Measurements from ENCODE around the gene GKN1. TPM values are rescaled to one million over a fixed set of nuclear protein-coding genes. Genes with fewer than 3 reads are reported as not detected.

The GKN1 gene
- total RNA-seq, 1 experiment from 2014 or later = not detected

GRCh38 chr2:68938938-68939337 is 35.5 kb upstream of the GKN1 start:
- Mint-ChIP-seq H3K4me3 (no peak overlapping the region), H3K4me1 (peaks cover 3% of the 10 kb centered on the region; the same call in 1 of the 2 replicates), H3K36me3 (no peaks in the 10 kb centered on the region), H3K27me3 (ENCODE audit: low read depth) (peaks cover 9% of the 10 kb centered on the region; the same call in 1 of the 2 replicates), H3K9me3 (peaks cover 15% of the 10 kb centered on the region), H3K27ac (no peak overlapping the region)
- ATAC-seq (no peak), DNase-seq (ENCODE audit: low spot score) (no peak)
- ChIA-PET POLR2A (no interaction called here), CTCF (interaction anchor here (2.7 kb wide), 1 partner anchor 14 kb away, joined by 6 read pairs; no protein-coding TSS in a partner anchor)
- TF ChIP-seq E2F5 (CRISPR knock-in tag; IDR thresholded peaks at IDR 0.05) = no peak
- no peak for TF ChIP-seq RELA (CRISPR knock-in tag; IDR thresholded peaks at IDR 0.05; ENCODE audit: borderline replicate concordance)
- TF ChIP-seq JUN (CRISPR knock-in tag; IDR thresholded peaks at IDR 0.05) = no peak
- TF ChIP-seq ZBTB43 (CRISPR knock-in tag; IDR thresholded peaks at IDR 0.05) = no peak
- TF ChIP-seq ETV6 (CRISPR knock-in tag; IDR thresholded peaks at IDR 0.05) = no peak
- no peak for TF ChIP-seq CREM (CRISPR knock-in tag; IDR thresholded peaks at IDR 0.05)
- TF ChIP-seq MXD4 (CRISPR knock-in tag; IDR thresholded peaks at IDR 0.05; ENCODE audit: borderline replicate concordance) = no peak
- TF ChIP-seq ESRRA (CRISPR knock-in tag; IDR thresholded peaks at IDR 0.05; ENCODE audit: borderline replicate concordance) = no peak
- TF ChIP-seq MLX (CRISPR knock-in tag; IDR thresholded peaks at IDR 0.05) = no peak
- TF ChIP-seq GABPB1 (CRISPR knock-in tag; IDR thresholded peaks at IDR 0.05) = no peak
- no peak for TF ChIP-seq SMAD4 (CRISPR knock-in tag; IDR thresholded peaks at IDR 0.05)
- no peak for TF ChIP-seq E2F4 (CRISPR knock-in tag; IDR thresholded peaks at IDR 0.05; ENCODE audit: borderline replicate concordance, low read depth)
- TF ChIP-seq ELF4 (CRISPR knock-in tag; IDR thresholded peaks at IDR 0.05; ENCODE audit: low read depth) = no peak
- no peak for TF ChIP-seq NR3C1 (CRISPR knock-in tag; conservative IDR thresholded peaks at IDR 0.05; ENCODE audit: low read depth)
- TF ChIP-seq PREB (CRISPR knock-in tag; IDR thresholded peaks at IDR 0.05; ENCODE audit: borderline replicate concordance) = no peak
- no peak for TF ChIP-seq ATF6 (CRISPR knock-in tag; IDR thresholded peaks at IDR 0.05)

- POLR2A ChIA-PET = no interaction called here
- DNase-seq (ENCODE audit: low spot score) (no peak), ATAC-seq (no peak)
- Mint-ChIP-seq H3K4me3 (no peak overlapping the region), H3K27me3 (ENCODE audit: low read depth) (peaks cover 9% of the 10 kb centered on the region), H3K27ac (no peak overlapping the region), H3K4me1 (peaks cover 12% of the 10 kb centered on the region), H3K9me3 (peaks cover 15% of the 10 kb centered on the region), H3K36me3 (no peaks in the 10 kb centered on the region)
- CTCF ChIA-PET = no interaction called here
- TF ChIP-seq ZSCAN18 (CRISPR knock-in tag; IDR thresholded peaks at IDR 0.05) = no peak
- TF ChIP-seq ATF2 (CRISPR knock-in tag; IDR thresholded peaks at IDR 0.05; ENCODE audit: borderline replicate concordance, low read depth) = no peak
- TF ChIP-seq ZNF219 (CRISPR knock-in tag; IDR thresholded peaks at IDR 0.05; ENCODE audit: borderline replicate concordance) = no peak
- TF ChIP-seq ERG (CRISPR knock-in tag; IDR thresholded peaks at IDR 0.05) = no peak
- no peak for TF ChIP-seq JUN (CRISPR knock-in tag; IDR thresholded peaks at IDR 0.05)
- no peak for TF ChIP-seq CTCF (IDR thresholded peaks at IDR 0.05)
Observed at GRCh38 chr2:68939962-68940361, 34.5 kb upstream of the GKN1 start.
